HG02885 (cell line): ENCODE data around the gene ARFGEF3.
"Not testable (repeated sequence)": the region's sequence is repeated elsewhere in the genome, so short reads cannot be mapped to it uniquely, and the experiment has no call there.

Experiments used
- ATAC-seq: cut with Tn5 transposase; IDR thresholded peaks from one replicate; pipeline ENCODE4 v1.9.1; 2021; ENCODE audit warnings: mild to moderate bottlenecking; ENCODE audit not compliant: unreplicated experiment, poor library complexity

The ARFGEF3 gene

GRCh38 chr6:138334963-138335362 is 173.2 kb downstream of the ARFGEF3 start:
- ATAC-seq: no peak

DNA sequence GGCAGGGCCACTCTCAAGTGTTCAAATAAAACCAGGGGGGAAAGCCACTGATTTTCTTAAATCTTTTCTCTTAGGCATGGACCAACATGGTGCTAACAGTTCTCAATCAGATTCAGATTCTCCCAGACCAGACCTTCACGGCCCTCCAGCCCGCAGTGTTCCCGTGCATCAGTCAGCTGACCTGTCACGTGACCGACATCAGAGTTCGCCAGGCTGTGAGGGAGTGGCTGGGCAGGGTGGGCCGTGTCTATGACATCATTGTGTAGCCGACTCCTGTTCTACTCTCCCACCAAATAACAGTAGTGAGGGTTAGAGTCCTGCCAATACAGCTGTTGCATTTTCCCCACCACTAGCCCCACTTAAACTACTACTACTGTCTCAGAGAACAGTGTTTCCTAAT is 174.5 kb downstream of the ARFGEF3 start:
- ATAC-seq: no peak

- no peak for ATAC-seq
Observed at GRCh38 chr6:138337076-138337475, 175.3 kb downstream of the ARFGEF3 start.

- ATAC-seq: no peak
Observed at GRCh38 chr6:138339024-138339423, 177.3 kb downstream of the ARFGEF3 start.

GRCh38 chr6:138341176-138341575 is 179.4 kb downstream of the ARFGEF3 start:
- ATAC-seq: no peak

GRCh38 chr6:138343112-138343511 is 181.4 kb downstream of the ARFGEF3 start:
- no peak for ATAC-seq

DNA sequence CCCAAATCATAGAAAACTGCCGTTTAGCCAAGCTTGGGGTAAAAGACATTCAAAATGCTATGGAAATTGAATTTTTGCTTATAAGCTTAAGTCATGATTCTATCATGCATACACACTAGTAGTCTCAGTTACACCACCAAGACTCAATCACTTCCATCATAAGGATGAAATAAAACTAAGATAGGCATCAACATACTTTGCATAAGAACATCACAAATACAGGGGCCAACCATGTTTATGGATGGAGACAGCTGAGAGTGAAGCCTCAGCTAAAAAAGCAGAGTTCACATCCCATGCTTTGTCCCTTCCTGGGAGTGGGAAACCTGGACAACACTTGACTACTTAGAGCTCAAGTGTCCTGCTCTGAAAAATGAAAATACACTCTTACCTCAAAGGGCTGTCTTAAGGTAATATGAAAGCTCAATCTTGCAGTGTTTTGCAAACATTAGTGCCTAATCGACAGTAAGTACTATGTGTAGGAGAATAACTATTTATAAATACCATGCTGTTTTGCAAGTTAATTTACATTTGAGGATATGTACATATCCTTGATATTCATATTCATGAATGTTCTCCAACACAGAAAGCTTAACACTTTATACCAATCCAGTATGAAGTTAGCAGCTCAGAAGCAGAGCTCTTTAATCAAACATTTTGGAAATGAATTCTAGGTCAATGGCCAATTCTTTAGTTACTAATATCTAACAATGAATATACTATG is 184.0 kb downstream of the ARFGEF3 start:
- ATAC-seq: no peak

GRCh38 chr6:138346302-138347195 is 184.8 kb downstream of the ARFGEF3 start:
- no peak for ATAC-seq

DNA sequence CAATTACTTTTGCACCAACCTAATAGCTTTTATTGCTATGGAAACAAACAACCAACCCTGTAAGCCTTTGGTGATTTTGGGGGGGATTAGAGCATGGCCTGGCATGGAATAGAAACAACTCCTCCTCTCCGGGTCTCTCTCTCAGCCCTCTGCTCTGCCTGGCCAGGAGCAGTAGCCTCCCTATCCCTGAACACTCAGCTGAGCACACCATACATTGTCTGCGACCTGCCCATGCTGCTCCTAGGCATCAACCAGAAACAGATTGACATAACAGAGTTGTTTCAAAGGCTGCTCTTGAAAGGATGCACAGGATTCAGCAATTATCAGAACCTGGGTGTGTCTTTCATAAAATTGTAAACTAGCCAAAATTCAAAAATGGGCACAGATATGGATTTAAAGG is 186.1 kb downstream of the ARFGEF3 start:
- ATAC-seq: no peak

GRCh38 chr6:138349891-138350290 is 188.2 kb downstream of the ARFGEF3 start:
- no peak for ATAC-seq

- ATAC-seq: no peak
Observed at GRCh38 chr6:138357928-138358327, 196.2 kb downstream of the ARFGEF3 start.

- not testable (repeated sequence) for ATAC-seq
Observed at GRCh38 chr6:138368684-138369083, 206.9 kb downstream of the ARFGEF3 start.

- no peak for ATAC-seq
Observed at GRCh38 chr6:138370631-138371451, 209.1 kb downstream of the ARFGEF3 start.

- no peak for ATAC-seq
Observed at GRCh38 chr6:138371452-138371711, 209.6 kb downstream of the ARFGEF3 start.

DNA sequence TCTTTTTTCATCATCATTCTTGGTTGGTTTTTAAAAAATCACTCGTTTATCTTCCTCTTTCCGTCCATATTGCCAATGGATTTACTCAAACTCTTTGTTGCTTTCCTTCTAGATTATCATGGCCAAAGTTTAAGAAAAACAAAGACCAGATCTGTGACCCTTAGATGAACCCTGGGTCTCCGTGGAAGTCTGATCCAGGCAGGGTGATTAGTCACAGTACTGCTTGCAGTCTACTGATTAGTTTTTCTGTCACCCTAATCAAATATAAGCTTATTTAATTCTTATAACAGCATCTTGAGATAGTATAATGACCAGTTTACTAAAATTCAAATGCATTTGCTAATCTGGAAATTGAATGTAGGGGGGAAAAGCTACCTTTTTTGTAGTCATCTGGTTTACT is 210.0 kb downstream of the ARFGEF3 start:
- no peak for ATAC-seq

DNA sequence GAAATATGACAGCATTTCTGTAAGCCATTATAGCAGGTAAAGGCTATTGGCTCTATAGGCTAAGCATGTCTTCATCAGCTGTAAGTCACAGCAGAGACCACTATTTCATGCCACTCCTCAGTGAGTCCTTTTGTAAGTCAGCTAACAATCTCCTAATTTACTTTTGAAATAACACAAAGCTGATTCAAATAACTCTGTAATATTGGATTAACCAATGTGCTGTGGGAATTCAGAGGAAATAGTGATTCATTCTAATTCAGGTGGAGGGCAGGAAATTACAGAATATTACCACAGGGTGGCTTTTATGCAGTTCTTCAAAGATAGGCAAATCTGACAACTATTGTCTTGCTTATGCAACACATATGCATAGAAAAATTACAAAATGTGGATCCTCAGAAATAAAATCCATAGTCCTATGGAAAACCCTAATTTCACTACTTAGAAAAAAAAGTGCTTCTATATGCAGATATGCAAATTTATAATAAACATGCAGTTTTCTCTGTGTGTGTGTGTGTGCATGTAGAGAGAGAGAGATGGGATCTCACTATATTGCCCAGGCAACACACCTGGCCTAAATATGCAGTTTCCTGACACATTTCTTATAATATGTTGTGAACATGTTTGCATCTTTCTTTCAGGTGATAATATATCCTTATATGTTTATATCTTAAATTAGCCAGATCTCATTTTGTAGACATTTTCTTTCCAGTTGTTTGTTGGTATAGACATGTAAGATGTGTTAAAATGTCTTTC is 211.1 kb downstream of the ARFGEF3 start:
- ATAC-seq: no peak

GRCh38 chr6:138374230-138374629 is 212.5 kb downstream of the ARFGEF3 start:
- ATAC-seq: no peak

DNA sequence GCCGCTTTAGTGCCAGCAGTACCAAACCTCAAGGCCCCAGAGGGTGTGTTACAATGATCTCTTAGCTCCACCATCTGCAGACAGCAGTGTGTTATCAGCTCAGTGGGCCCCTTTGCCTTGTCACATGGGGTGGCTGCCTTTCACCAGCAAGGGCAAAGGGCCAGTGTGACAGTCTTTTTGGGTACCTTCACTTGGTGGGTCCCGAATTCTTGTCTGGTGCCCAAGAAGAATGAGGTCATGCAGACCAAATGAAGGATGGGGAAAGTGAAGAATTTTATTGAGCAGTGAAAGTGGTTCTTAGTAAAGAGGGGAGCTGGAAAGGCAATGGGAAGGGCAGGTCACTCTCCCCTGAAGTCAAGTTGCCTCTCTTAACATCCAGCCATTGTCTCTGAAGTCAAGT is 213.1 kb downstream of the ARFGEF3 start:
- no peak for ATAC-seq

DNA sequence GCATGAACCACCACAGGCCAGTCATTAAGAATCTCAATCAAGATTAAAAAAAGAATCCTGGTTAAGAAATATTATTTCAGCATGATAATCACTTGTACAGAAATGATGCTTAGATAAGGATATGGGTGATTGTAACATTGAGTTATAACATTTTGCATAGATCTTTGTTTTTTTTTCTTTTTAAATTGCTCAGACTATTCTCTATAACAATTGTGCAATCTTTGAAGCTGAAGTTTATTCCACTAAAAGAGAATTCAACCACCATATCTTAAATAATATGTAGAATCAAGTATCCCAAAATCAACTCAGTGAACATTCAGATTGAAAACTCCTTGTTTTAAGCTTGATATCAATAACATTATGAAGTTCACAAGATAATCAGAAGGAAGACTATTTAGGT is 215.3 kb downstream of the ARFGEF3 start:
- no peak for ATAC-seq

DNA sequence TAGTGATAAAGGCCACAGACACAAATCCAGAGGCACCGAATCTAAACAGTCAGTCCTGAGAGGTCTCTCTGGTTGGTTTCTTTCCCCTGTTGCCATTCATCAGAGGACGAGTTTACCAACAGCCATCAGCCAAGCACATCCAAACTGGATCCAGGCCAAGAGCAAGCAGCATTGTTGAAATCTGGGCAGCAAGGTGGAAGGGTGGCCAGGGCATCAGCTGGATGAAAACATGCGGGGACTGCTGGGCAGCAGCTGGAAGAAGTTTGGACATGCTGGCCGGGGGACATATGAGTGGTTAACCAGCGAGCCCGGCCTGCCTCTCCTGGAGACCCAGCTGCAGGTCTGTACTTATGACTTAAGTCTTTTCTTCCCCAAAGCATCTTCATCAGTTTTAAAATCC is 216.1 kb downstream of the ARFGEF3 start, which contains the start of gene SMIM28:
SMIM28 (plus strand) TSS at position 62 of the 400 bp plus-strand sequence; CDS start at position 230, 168 bp downstream.
- ATAC-seq: no peak
